ENCODE results near the gene SLC16A9.
"Not testable (repeated sequence)": the region's sequence is repeated elsewhere in the genome, so short reads cannot be mapped to it uniquely, and the experiment has no call there.

The SLC16A9 gene

GRCh38 chr10:59709395-59710125 is at the start of gene SLC16A9:
Gene SLC16A9 (minus strand): TSS chr10:59709850. CDS start chr10:59684291, 25,559 bp downstream.
- no peak for DNase-seq (ENCODE audit: extremely low read depth in 1 of 2, low read depth in 1 of 2)

GRCh38 chr10:59757966-59758365 is 48.3 kb upstream of the SLC16A9 start:
- no peak for DNase-seq (ENCODE audit: extremely low read depth in 1 of 2, low read depth in 1 of 2)

GRCh38 chr10:59754951-59755350 is 45.3 kb upstream of the SLC16A9 start:
- no peak for DNase-seq (ENCODE audit: extremely low read depth in 1 of 2, low read depth in 1 of 2)

- no peak for DNase-seq (ENCODE audit: extremely low read depth in 1 of 2, low read depth in 1 of 2)
Measured at GRCh38 chr10:59753267-59753666, 43.6 kb upstream of the SLC16A9 start, which contains the start of gene MRLN. Gene MRLN (minus strand): TSS chr10:59753455.

- DNase-seq (ENCODE audit: extremely low read depth in 1 of 2, low read depth in 1 of 2): no peak
Measured at GRCh38 chr10:59752278-59752940, 42.8 kb upstream of the SLC16A9 start.

GRCh38 chr10:59750155-59750945 is 40.7 kb upstream of the SLC16A9 start:
- DNase-seq (ENCODE audit: extremely low read depth in 1 of 2, low read depth in 1 of 2): no peak

- DNase-seq (ENCODE audit: extremely low read depth in 1 of 2, low read depth in 1 of 2): no peak
Measured at GRCh38 chr10:59748834-59749233, 39.2 kb upstream of the SLC16A9 start.

- no peak for DNase-seq (ENCODE audit: extremely low read depth in 1 of 2, low read depth in 1 of 2)
Measured at GRCh38 chr10:59745163-59745650, 35.6 kb upstream of the SLC16A9 start.

GRCh38 chr10:59744762-59745161 is 35.1 kb upstream of the SLC16A9 start:
- not testable (repeated sequence) for DNase-seq (ENCODE audit: extremely low read depth in 1 of 2, low read depth in 1 of 2)

- not testable (repeated sequence) for DNase-seq (ENCODE audit: extremely low read depth in 1 of 2, low read depth in 1 of 2)
Measured at GRCh38 chr10:59744156-59744555, 34.5 kb upstream of the SLC16A9 start.

GRCh38 chr10:59741583-59741982 is 31.9 kb upstream of the SLC16A9 start:
- no peak for DNase-seq (ENCODE audit: extremely low read depth in 1 of 2, low read depth in 1 of 2)

- no peak for DNase-seq (ENCODE audit: extremely low read depth in 1 of 2, low read depth in 1 of 2)
Measured at GRCh38 chr10:59741048-59741447, 31.4 kb upstream of the SLC16A9 start.

GRCh38 chr10:59736749-59737148 is 27.1 kb upstream of the SLC16A9 start:
- no peak for DNase-seq (ENCODE audit: extremely low read depth in 1 of 2, low read depth in 1 of 2)

GRCh38 chr10:59735296-59735695 is 25.6 kb upstream of the SLC16A9 start:
- no peak for DNase-seq (ENCODE audit: extremely low read depth in 1 of 2, low read depth in 1 of 2)

- no peak for DNase-seq (ENCODE audit: extremely low read depth in 1 of 2, low read depth in 1 of 2)
Measured at GRCh38 chr10:59734014-59734462, 24.4 kb upstream of the SLC16A9 start.

GRCh38 chr10:59733321-59734013 is 23.8 kb upstream of the SLC16A9 start:
- DNase-seq (ENCODE audit: extremely low read depth in 1 of 2, low read depth in 1 of 2): not testable (repeated sequence)

- DNase-seq (ENCODE audit: extremely low read depth in 1 of 2, low read depth in 1 of 2): not testable (repeated sequence)
Measured at GRCh38 chr10:59732849-59733248, 23.2 kb upstream of the SLC16A9 start.

- not testable (repeated sequence) for DNase-seq (ENCODE audit: extremely low read depth in 1 of 2, low read depth in 1 of 2)
Measured at GRCh38 chr10:59729167-59729566, 19.5 kb upstream of the SLC16A9 start.

GRCh38 chr10:59724098-59724938 is 14.7 kb upstream of the SLC16A9 start:
- DNase-seq (ENCODE audit: extremely low read depth in 1 of 2, low read depth in 1 of 2): no peak

- no peak for DNase-seq (ENCODE audit: extremely low read depth in 1 of 2, low read depth in 1 of 2)
Measured at GRCh38 chr10:59720377-59720776, 10.7 kb upstream of the SLC16A9 start.

All from activated CD8-positive, alpha-beta memory T cell treated with anti-CD3 and anti-CD28 coated beads for 1 hour (primary cell).